ENCODE data around the gene ZNF165. TPM values are rescaled to one million over a fixed set of nuclear protein-coding genes. Genes with fewer than 3 reads are reported as not detected.

ZNF165 gene
- total and polyA plus RNA-seq, 2 of the 13 experiments (the other 11 are each of a cell fraction or from before 2014, with no cell fraction given), result 0.58 to 8.6 TPM

GRCh38 chr6:28136585-28137504 is 56.5 kb downstream of the ZNF165 start (continued):
- peak; percentile 65; the same call in 1 of the 2 replicates for TF ChIP-seq KLF15 (CRISPR knock-in tag; IDR thresholded peaks at IDR 0.05; ENCODE audit: borderline replicate concordance)
- TF ChIP-seq ZNF143 (CRISPR knock-in tag; IDR thresholded peaks at IDR 0.05), result peak; percentile 75
- TF ChIP-seq ZNF792 (CRISPR knock-in tag; IDR thresholded peaks at IDR 0.05), result peak; percentile 96
- TF ChIP-seq ZNF772 (CRISPR knock-in tag; IDR thresholded peaks at IDR 0.05), result peak; percentile 96
- peak; percentile 83 to 84 for TF ChIP-seq POLR2A (IDR thresholded peaks at IDR 0.05; ENCODE audit: insufficient read depth in 1 of 2, low read depth in 2 of 2, low read length in 2 of 2)
- TF ChIP-seq GATA4 (IDR thresholded peaks at IDR 0.05; ENCODE audit: borderline replicate concordance, low read depth), result peak; percentile 73; the same call in 1 of the 2 replicates
- TF ChIP-seq ZNF556 (CRISPR knock-in tag; IDR thresholded peaks at IDR 0.05; ENCODE audit: borderline replicate concordance), result peak; percentile 94
- 0 out of 2 replicates have a peak, but pooled peaks have one; percentile 45 for TF ChIP-seq MTERF4 (CRISPR knock-in tag; IDR thresholded peaks at IDR 0.05)
- no peak; the same call in 1 of the 2 replicates for TF ChIP-seq MAFF (IDR thresholded peaks at IDR 0.05; ENCODE audit: low read depth, low read length)
- peak; percentile 88; the same call in 1 of the 3 replicates for TF ChIP-seq MXI1 (IDR thresholded peaks at IDR 0.05; ENCODE audit: borderline replicate concordance, low read depth, low read length)
- TF ChIP-seq ZNF589 (CRISPR knock-in tag; conservative IDR thresholded peaks at IDR 0.05), result 0 out of 2 replicates have a peak, but pooled peaks have one; percentile 70
- peak; percentile 100 for TF ChIP-seq ZNF501 (CRISPR knock-in tag; IDR thresholded peaks at IDR 0.05)
- TF ChIP-seq ZFP37 (CRISPR knock-in tag; IDR thresholded peaks at IDR 0.05; ENCODE audit: borderline replicate concordance), result 0 out of 2 replicates have a peak, but pooled peaks have one; percentile 34
- TF ChIP-seq, protein P1, sequence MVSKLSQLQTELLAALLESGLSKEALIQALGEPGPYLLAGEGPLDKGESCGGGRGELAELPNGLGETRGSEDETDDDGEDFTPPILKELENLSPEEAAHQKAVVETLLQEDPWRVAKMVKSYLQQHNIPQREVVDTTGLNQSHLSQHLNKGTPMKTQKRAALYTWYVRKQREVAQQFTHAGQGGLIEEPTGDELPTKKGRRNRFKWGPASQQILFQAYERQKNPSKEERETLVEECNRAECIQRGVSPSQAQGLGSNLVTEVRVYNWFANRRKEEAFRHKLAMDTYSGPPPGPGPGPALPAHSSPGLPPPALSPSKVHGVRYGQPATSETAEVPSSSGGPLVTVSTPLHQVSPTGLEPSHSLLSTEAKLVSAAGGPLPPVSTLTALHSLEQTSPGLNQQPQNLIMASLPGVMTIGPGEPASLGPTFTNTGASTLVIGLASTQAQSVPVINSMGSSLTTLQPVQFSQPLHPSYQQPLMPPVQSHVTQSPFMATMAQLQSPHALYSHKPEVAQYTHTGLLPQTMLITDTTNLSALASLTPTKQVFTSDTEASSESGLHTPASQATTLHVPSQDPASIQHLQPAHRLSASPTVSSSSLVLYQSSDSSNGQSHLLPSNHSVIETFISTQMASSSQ (IDR thresholded peaks at IDR 0.05; ENCODE audit: low read depth), result no peak; the same call in 1 of the 2 replicates
- TF ChIP-seq, protein P1 (CRISPR knock-in tag; IDR thresholded peaks at IDR 0.05; ENCODE audit: borderline replicate concordance), result peak; percentile 69; the same call in 1 of the 2 replicates
- TF ChIP-seq TFAP4 (IDR thresholded peaks at IDR 0.05; ENCODE audit: borderline replicate concordance, low read depth), result peak; percentile 28; the same call in 1 of the 2 replicates
- no peak for TF ChIP-seq NBN (conservative IDR thresholded peaks at IDR 0.05)
- TF ChIP-seq ZNF124 (CRISPR knock-in tag; IDR thresholded peaks at IDR 0.05), result peak; percentile 98
- TF ChIP-seq, protein P2, sequence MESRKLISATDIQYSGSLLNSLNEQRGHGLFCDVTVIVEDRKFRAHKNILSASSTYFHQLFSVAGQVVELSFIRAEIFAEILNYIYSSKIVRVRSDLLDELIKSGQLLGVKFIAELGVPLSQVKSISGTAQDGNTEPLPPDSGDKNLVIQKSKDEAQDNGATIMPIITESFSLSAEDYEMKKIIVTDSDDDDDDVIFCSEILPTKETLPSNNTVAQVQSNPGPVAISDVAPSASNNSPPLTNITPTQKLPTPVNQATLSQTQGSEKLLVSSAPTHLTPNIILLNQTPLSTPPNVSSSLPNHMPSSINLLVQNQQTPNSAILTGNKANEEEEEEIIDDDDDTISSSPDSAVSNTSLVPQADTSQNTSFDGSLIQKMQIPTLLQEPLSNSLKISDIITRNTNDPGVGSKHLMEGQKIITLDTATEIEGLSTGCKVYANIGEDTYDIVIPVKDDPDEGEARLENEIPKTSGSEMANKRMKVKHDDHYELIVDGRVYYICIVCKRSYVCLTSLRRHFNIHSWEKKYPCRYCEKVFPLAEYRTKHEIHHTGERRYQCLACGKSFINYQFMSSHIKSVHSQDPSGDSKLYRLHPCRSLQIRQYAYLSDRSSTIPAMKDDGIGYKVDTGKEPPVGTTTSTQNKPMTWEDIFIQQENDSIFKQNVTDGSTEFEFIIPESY (CRISPR knock-in tag; IDR thresholded peaks at IDR 0.05), result peak; percentile 67
- TF ChIP-seq CREB1 (IDR thresholded peaks at IDR 0.05), result peak; percentile 36; the same call in 1 of the 2 replicates
- peak; percentile 88 for TF ChIP-seq CREB1 (CRISPR knock-in tag; IDR thresholded peaks at IDR 0.05)
- 0 out of 2 replicates have a peak, but pooled peaks have one; percentile 29 for TF ChIP-seq KLF9 (CRISPR knock-in tag; IDR thresholded peaks at IDR 0.05; ENCODE audit: low read depth)
- no peak for TF ChIP-seq SMARCC2 (IDR thresholded peaks at IDR 0.05)

All from HepG2 (cell line).